ENCODE measurements around the gene GTF3C6.

GTF3C6 gene

GRCh38 chr6:110958329-110959192 lies at the start of gene GTF3C6:
TSS of gene GTF3C6 (plus strand) at chr6:110958706. CDS start at chr6:110958770, 64 bp downstream.
- Mint-ChIP-seq H3K27ac (peak within 1 kb of the TSS; percentile 99), H3K36me3 (peaks cover 31% of the 10 kb centered on the region), H3K9me3 (no peaks in the 10 kb centered on the region), H3K27me3 (peaks cover 8% of the 10 kb centered on the region), H3K4me1 (peaks cover 28% of the 10 kb centered on the region), H3K4me3 (peak within 1 kb of the TSS; percentile 100)
- CTCF ChIA-PET = interaction anchor here (0.8 to 1.9 kb wide), 4 partner anchors 8 to 431 kb away, joined by 3 to 6 read pairs (median 4); partner anchors contain the start of gene RPF2
- DNase-seq = peak; percentile 97

GRCh38 chr6:110930781-110931180 lies 27.7 kb upstream of the GTF3C6 start:
- no peak overlapping the region for H3K4me3 Mint-ChIP-seq
- no peaks in the 10 kb centered on the region for H3K36me3 Mint-ChIP-seq
- CTCF ChIA-PET = interaction anchor here (0.6 to 1.9 kb wide), 2 partner anchors 11 to 12 kb away, joined by 3 to 5 read pairs; no protein-coding TSS in a partner anchor
- no peak overlapping the region for H3K27ac Mint-ChIP-seq
- no peaks in the 10 kb centered on the region for H3K9me3 Mint-ChIP-seq
- DNase-seq = no peak
- peaks cover 4% of the 10 kb centered on the region for H3K27me3 Mint-ChIP-seq
- H3K4me1 Mint-ChIP-seq = peaks cover 2% of the 10 kb centered on the region

- no peak for DNase-seq
- Mint-ChIP-seq H3K27ac (no peak overlapping the region), H3K36me3 (no peaks in the 10 kb centered on the region), H3K27me3 (no peaks in the 10 kb centered on the region), H3K4me1 (peaks cover 2% of the 10 kb centered on the region), H3K9me3 (no peaks in the 10 kb centered on the region), H3K4me3 (no peak overlapping the region)
- CTCF ChIA-PET = no interaction called here
Observed at GRCh38 chr6:110933912-110934311, 24.6 kb upstream of the GTF3C6 start.

GRCh38 chr6:110934381-110934898 lies 24.1 kb upstream of the GTF3C6 start:
- no peaks in the 10 kb centered on the region for H3K9me3 Mint-ChIP-seq

GRCh38 chr6:110935171-110935570 lies 23.3 kb upstream of the GTF3C6 start:
- no peaks in the 10 kb centered on the region for H3K27me3 Mint-ChIP-seq
- H3K9me3 Mint-ChIP-seq = no peaks in the 10 kb centered on the region
- CTCF ChIA-PET = no interaction called here
- no peak overlapping the region for H3K4me3 Mint-ChIP-seq
- H3K4me1 Mint-ChIP-seq = peaks cover 2% of the 10 kb centered on the region
- DNase-seq = no peak
- no peaks in the 10 kb centered on the region for H3K36me3 Mint-ChIP-seq
- H3K27ac Mint-ChIP-seq = no peak overlapping the region

More at GRCh38 chr6:110934381-110934898, 24.1 kb upstream of the GTF3C6 start:
- DNase-seq = no peak
- Mint-ChIP-seq H3K36me3 (no peaks in the 10 kb centered on the region), H3K27ac (no peak overlapping the region), H3K4me3 (no peak overlapping the region), H3K27me3 (no peaks in the 10 kb centered on the region), H3K4me1 (peaks cover 2% of the 10 kb centered on the region)
- CTCF ChIA-PET = no interaction called here

GRCh38 chr6:110938171-110938570 lies 20.3 kb upstream of the GTF3C6 start:
- H3K9me3 Mint-ChIP-seq = no peaks in the 10 kb centered on the region
- no peaks in the 10 kb centered on the region for H3K36me3 Mint-ChIP-seq
- DNase-seq = no peak
- H3K4me3 Mint-ChIP-seq = no peak overlapping the region
- H3K27me3 Mint-ChIP-seq = no peaks in the 10 kb centered on the region
- CTCF ChIA-PET = no interaction called here
- H3K4me1 Mint-ChIP-seq = no peaks in the 10 kb centered on the region
- no peak overlapping the region for H3K27ac Mint-ChIP-seq

- Mint-ChIP-seq H3K36me3 (no peaks in the 10 kb centered on the region), H3K4me1 (peaks cover 4% of the 10 kb centered on the region), H3K27ac (no peak overlapping the region), H3K9me3 (no peaks in the 10 kb centered on the region), H3K27me3 (no peaks in the 10 kb centered on the region), H3K4me3 (no peak overlapping the region)
- no peak for DNase-seq
- CTCF ChIA-PET = no interaction called here
Observed at GRCh38 chr6:110939429-110940200, 18.9 kb upstream of the GTF3C6 start.

GRCh38 chr6:110944681-110945151 lies 13.8 kb upstream of the GTF3C6 start:
- no peak for DNase-seq
- no peaks in the 10 kb centered on the region for H3K27me3 Mint-ChIP-seq
- no peaks in the 10 kb centered on the region for H3K9me3 Mint-ChIP-seq
- H3K4me1 Mint-ChIP-seq = peaks cover 7% of the 10 kb centered on the region
- H3K27ac Mint-ChIP-seq = no peak overlapping the region
- CTCF ChIA-PET = interaction anchor here (1.0 to 1.7 kb wide), 6 partner anchors 8 to 272 kb away, joined by 3 to 8 read pairs (median 5); partner anchors contain the start of gene AMD1
- H3K36me3 Mint-ChIP-seq = no peaks in the 10 kb centered on the region
- H3K4me3 Mint-ChIP-seq = no peak overlapping the region

GRCh38 chr6:110946498-110946897 lies 12.0 kb upstream of the GTF3C6 start:
- no peak overlapping the region for H3K4me3 Mint-ChIP-seq
- no peaks in the 10 kb centered on the region for H3K27me3 Mint-ChIP-seq
- no peak overlapping the region for H3K27ac Mint-ChIP-seq
- no peaks in the 10 kb centered on the region for H3K9me3 Mint-ChIP-seq
- H3K4me1 Mint-ChIP-seq = peaks cover 13% of the 10 kb centered on the region
- no peak for DNase-seq
- H3K36me3 Mint-ChIP-seq = no peaks in the 10 kb centered on the region
- CTCF ChIA-PET = interaction anchor here (1.4 to 2.9 kb wide), 3 partner anchors 264 to 418 kb away, joined by 3 to 19 read pairs (median 6); no protein-coding TSS in a partner anchor

GRCh38 chr6:110949679-110950285 lies 8.7 kb upstream of the GTF3C6 start:
- CTCF ChIA-PET = interaction anchor here (0.6 to 3.2 kb wide), 10 partner anchors 8 to 422 kb away, joined by 3 to 25 read pairs (median 4); partner anchors contain the start of gene GTF3C6
- H3K36me3 Mint-ChIP-seq = no peaks in the 10 kb centered on the region
- no peaks in the 10 kb centered on the region for H3K9me3 Mint-ChIP-seq
- H3K4me1 Mint-ChIP-seq = peaks cover 8% of the 10 kb centered on the region
- no peak overlapping the region for H3K4me3 Mint-ChIP-seq
- DNase-seq = no peak
- no peak overlapping the region for H3K27ac Mint-ChIP-seq
- peaks cover 12% of the 10 kb centered on the region for H3K27me3 Mint-ChIP-seq

- CTCF ChIA-PET = interaction anchor here (0.7 to 3.2 kb wide), 10 partner anchors 8 to 695 kb away, joined by 3 to 25 read pairs (median 4); partner anchors contain the start of gene GTF3C6
- Mint-ChIP-seq H3K9me3 (no peaks in the 10 kb centered on the region), H3K27me3 (peaks cover 13% of the 10 kb centered on the region), H3K4me3 (no peak overlapping the region), H3K27ac (no peak overlapping the region), H3K36me3 (no peaks in the 10 kb centered on the region), H3K4me1 (peaks cover 7% of the 10 kb centered on the region)
- DNase-seq = no peak
Observed at GRCh38 chr6:110950440-110950839, 8.1 kb upstream of the GTF3C6 start.

- peaks cover 7% of the 10 kb centered on the region for H3K4me1 Mint-ChIP-seq
- H3K27ac Mint-ChIP-seq = no peak overlapping the region
- no peaks in the 10 kb centered on the region for H3K36me3 Mint-ChIP-seq
- peaks cover 13% of the 10 kb centered on the region for H3K27me3 Mint-ChIP-seq
- CTCF ChIA-PET = interaction anchor here (0.7 to 3.2 kb wide), 8 partner anchors 7 to 695 kb away, joined by 3 to 25 read pairs (median 4); partner anchors contain the start of gene GTF3C6
- DNase-seq = no peak
- H3K4me3 Mint-ChIP-seq = no peak overlapping the region
- H3K9me3 Mint-ChIP-seq = no peaks in the 10 kb centered on the region
Observed at GRCh38 chr6:110951008-110951407, 7.5 kb upstream of the GTF3C6 start.

GRCh38 chr6:110951986-110952794 lies 6.3 kb upstream of the GTF3C6 start:
- CTCF ChIA-PET = interaction anchor here (1.4 to 3.9 kb wide), 4 partner anchors 270 to 425 kb away, joined by 3 to 25 read pairs (median 8); no protein-coding TSS in a partner anchor
- Mint-ChIP-seq H3K4me3 (no peak overlapping the region), H3K27me3 (peaks cover 13% of the 10 kb centered on the region), H3K9me3 (no peaks in the 10 kb centered on the region), H3K36me3 (no peaks in the 10 kb centered on the region), H3K27ac (no peak overlapping the region), H3K4me1 (peaks cover 10% of the 10 kb centered on the region)
- no peak for DNase-seq

Data from activated naive CD4-positive, alpha-beta T cell treated with anti-CD3 and anti-CD28 coated beads, Interleukin-2, amount 10 ng/mL, durations not matched to agents 7 days and 5 days (primary cell).